PC-9 (cell line): ENCODE data around the gene ATCAY. TPM values are rescaled to one million over a fixed set of nuclear protein-coding genes. Genes with fewer than 3 reads are reported as not detected.

Experiments used
- BruUV-seq: library from RNA; stranded (reverse); fragments of 400-500 nt; replicated peaks from 2 replicates; lab custom pipeline; 2021; lab: Mats Ljungman, UMichigan
- CTCF ChIA-PET: fragments of 300-600 bp; sonication (Branson Sonifier 250); formaldehyde crosslinking; loops from one replicate; lab custom pipeline; 2022; ENCODE audit warnings: antibody characterized with exemption; lab: Charles Lee
- POLR2A ChIA-PET: fragments of 300-600 bp; sonication (Branson Sonifier 250); formaldehyde crosslinking; loops from one replicate; lab custom pipeline; 2022; ENCODE audit warnings: antibody characterized with exemption; ENCODE audit not compliant: unreplicated experiment; lab: Charles Lee
- DNase-seq, 2 experiments: peaks; one replicate each; pipeline versions ENCODE4 v3.0.0 to v3.0.0-alpha.2; 2015 to 2022; ENCODE audit warnings: mixed read lengths in 1 of 2
- H2AFZ ChIP-seq: fragments of 200-600 bp; sonication (generic); 2 replicates; pipeline ENCODE4 v1.8.1; 2017; ENCODE audit warnings: antibody characterized with exemption
- H3F3A ChIP-seq: fragments of 200-600 bp; sonication (generic); 2 replicates; pipeline ENCODE4 v1.8.1; 2017; ENCODE audit warnings: antibody characterized with exemption, mild to moderate bottlenecking, low read depth; ENCODE audit not compliant: insufficient read depth
- H3K27ac ChIP-seq: fragments of 200-600 bp; sonication (generic); 2 replicates; pipeline ENCODE4 v1.6.1; 2016; ENCODE audit warnings: mixed run types
- H3K27me3 ChIP-seq: fragments of 200-600 bp; sonication (generic); 2 replicates; pipeline ENCODE4 v1.6.1; 2016; ENCODE audit warnings: low read depth, mixed run types; ENCODE audit not compliant: insufficient read depth
- H3K36me3 ChIP-seq: fragments of 200-600 bp; sonication (generic); 2 replicates; pipeline ENCODE4 v1.6.1; 2016; ENCODE audit warnings: low read depth, mixed run types
- H3K4me1 ChIP-seq: fragments of 200-600 bp; sonication (generic); replicated peaks from 2 replicates; pipeline ENCODE4 v1.6.1; 2016; ENCODE audit warnings: mixed run types; ENCODE audit not compliant: insufficient read depth
- H3K4me2 ChIP-seq: fragments of 200-600 bp; sonication (generic); 2 replicates; pipeline ENCODE4 v1.6.1; 2017; ENCODE audit warnings: mixed run types
- H3K4me3 ChIP-seq: fragments of 200-600 bp; sonication (generic); 2 replicates; pipeline ENCODE4 v1.6.1; 2016; ENCODE audit warnings: mixed run types
- H3K79me2 ChIP-seq: fragments of 200-600 bp; sonication (generic); 2 replicates; pipeline ENCODE4 v1.6.1; 2017; ENCODE audit warnings: low read depth, mixed run types
- H3K9me2 ChIP-seq: fragments of 200-600 bp; sonication (generic); 2 replicates; pipeline ENCODE4 v1.8.1; 2017; ENCODE audit warnings: mild to moderate bottlenecking; ENCODE audit not compliant: insufficient read depth
- H3K9me3 ChIP-seq: fragments of 200-600 bp; sonication (generic); 2 replicates; pipeline ENCODE4 v1.8.1; 2016; ENCODE audit warnings: low read depth; ENCODE audit not compliant: insufficient read depth
- H4K20me1 ChIP-seq: fragments of 200-600 bp; sonication (generic); 2 replicates; pipeline ENCODE4 v1.8.1; 2017; ENCODE audit not compliant: insufficient read depth
- CTCF ChIP-seq: fragments of 200-600 bp; sonication (generic); conservative IDR thresholded peaks from 2 replicates; pipeline ENCODE4 v1.6.1; 2017; ENCODE audit warnings: mixed run types, antibody characterized with exemption, mild to moderate bottlenecking, moderate library complexity
- EZH2 ChIP-seq: fragments of 200-600 bp; sonication (generic); IDR thresholded peaks from 2 replicates; pipeline ENCODE4 v1.8.0; 2017; ENCODE audit warnings: antibody characterized with exemption, low read depth
- intact Hi-C: fragments of 100-400 bp; cut with micrococcal nuclease; formaldehyde crosslinking; loops from one replicate; pipeline ENCODE4 v1.10.0; 2022; ENCODE audit not compliant: unreplicated experiment
- total RNA-seq: library from RNA; stranded (reverse); gene quantifications from 2 replicates; pipeline ENCODE4 v1.2.3, GENCODE V29; 2021

ATCAY gene
- total RNA-seq, 1 experiment from 2014 or later = not detected

GRCh38 chr19:3838661-3839060, 41.8 kb upstream of the ATCAY start:
- TF ChIP-seq CTCF (no peak), EZH2 (no peak)
- no peak for DNase-seq
- Histone ChIP-seq H3K4me3 (no peak overlapping the region), H3K9me3 (no peaks in the 10 kb centered on the region), H3K9me2 (no peaks in the 10 kb centered on the region), H3F3A (peaks cover 3% of the 10 kb centered on the region; the same call in 1 of the 2 replicates), H3K27me3 (no peaks in the 10 kb centered on the region), H4K20me1 (no peaks in the 10 kb centered on the region), H2AFZ (no peak overlapping the region), H3K36me3 (no peaks in the 10 kb centered on the region), H3K4me1 (no peaks in the 10 kb centered on the region), H3K79me2 (no peaks in the 10 kb centered on the region), H3K27ac (no peak overlapping the region), H3K4me2 (no peak overlapping the region)
- intact Hi-C loops = no loop called here
- ChIA-PET POLR2A (no interaction called here), CTCF (no interaction called here)
- no TSS peak for BruUV-seq

GRCh38 chr19:3839941-3840340, 40.5 kb upstream of the ATCAY start:
- no peaks in the 10 kb centered on the region for H3K79me2 ChIP-seq
- no peak overlapping the region for H3K4me2 ChIP-seq
- no peaks in the 10 kb centered on the region for H4K20me1 ChIP-seq
- ChIA-PET POLR2A (no interaction called here), CTCF (interaction anchor here (0.6 to 1.0 kb wide), 2 partner anchors 368 to 382 kb away, joined by 3 to 5 read pairs; no protein-coding TSS in a partner anchor)
- no peak for DNase-seq
- no peak overlapping the region for H3K27ac ChIP-seq
- H2AFZ ChIP-seq = no peak overlapping the region
- no peak for TF ChIP-seq CTCF
- no peak for TF ChIP-seq EZH2
- H3K9me3 ChIP-seq = no peaks in the 10 kb centered on the region
- intact Hi-C loops = no loop called here
- no peaks in the 10 kb centered on the region for H3K9me2 ChIP-seq
- H3K4me1 ChIP-seq = no peaks in the 10 kb centered on the region
- peaks cover 3% of the 10 kb centered on the region; the same call in 1 of the 2 replicates for H3F3A ChIP-seq
- no peak overlapping the region for H3K4me3 ChIP-seq
- no TSS peak for BruUV-seq
- H3K36me3 ChIP-seq = no peaks in the 10 kb centered on the region
- H3K27me3 ChIP-seq = no peaks in the 10 kb centered on the region

GRCh38 chr19:3840804-3841203, 39.7 kb upstream of the ATCAY start:
- no peak overlapping the region for H3K27ac ChIP-seq
- DNase-seq = no peak
- no peaks in the 10 kb centered on the region for H3K9me3 ChIP-seq
- no peaks in the 10 kb centered on the region for H3K4me1 ChIP-seq
- H4K20me1 ChIP-seq = no peaks in the 10 kb centered on the region
- BruUV-seq = no TSS peak
- H3K27me3 ChIP-seq = no peaks in the 10 kb centered on the region
- H3K79me2 ChIP-seq = no peaks in the 10 kb centered on the region
- CTCF ChIA-PET = interaction anchor here (1.0 kb wide), 1 partner anchor 381 kb away, joined by 3 read pairs; no protein-coding TSS in a partner anchor
- TF ChIP-seq CTCF = no peak
- TF ChIP-seq EZH2 = no peak
- no peak overlapping the region for H3K4me2 ChIP-seq
- POLR2A ChIA-PET = no interaction called here
- H2AFZ ChIP-seq = no peak overlapping the region
- no peaks in the 10 kb centered on the region for H3K36me3 ChIP-seq
- H3K4me3 ChIP-seq = no peak overlapping the region
- intact Hi-C loops = no loop called here
- peaks cover 3% of the 10 kb centered on the region; the same call in 1 of the 2 replicates for H3F3A ChIP-seq
- H3K9me2 ChIP-seq = no peaks in the 10 kb centered on the region
